A673 (cell line): ENCODE data around the gene TUBA4A. TPM values are rescaled to one million over a fixed set of nuclear protein-coding genes. Genes with fewer than 3 reads are reported as not detected.

ENCODE experiments used
- BruUV-seq: library from RNA; stranded (reverse); fragments of 400-500 nt; replicated peaks from 2 replicates; lab custom pipeline; 2021; lab: Mats Ljungman, UMichigan
- CTCF ChIA-PET: fragments of 300-600 bp; sonication (Branson Sonifier 250); formaldehyde crosslinking; loops from one replicate; lab custom pipeline; 2022; ENCODE audit warnings: antibody characterized with exemption; lab: Charles Lee
- POLR2A ChIA-PET: fragments of 300-600 bp; sonication (Branson Sonifier 250); formaldehyde crosslinking; loops from one replicate; lab custom pipeline; 2022; ENCODE audit warnings: antibody characterized with exemption; ENCODE audit not compliant: low non-redundant PET; lab: Charles Lee
- DNase-seq: peaks from one replicate; pipeline ENCODE4 v3.0.0-alpha.2; 2015; ENCODE audit warnings: low spot score
- H3K27ac ChIP-seq: fragments of 200-600 bp; sonication (generic); 2 replicates; pipeline ENCODE4 v1.5.1; 2016; ENCODE audit warnings: mixed run types, low read depth, mild to moderate bottlenecking, mixed read lengths, antibody characterized with exemption, low read length; ENCODE audit not compliant: poor library complexity, severe bottlenecking
- H3K27me3 ChIP-seq: fragments of 200-600 bp; sonication (generic); replicated peaks from 2 replicates; pipeline ENCODE4 v1.6.1; 2017; ENCODE audit warnings: mixed run types, low read depth, mild to moderate bottlenecking, mixed read lengths, antibody characterized with exemption, low read length; ENCODE audit not compliant: insufficient read depth, poor library complexity
- H3K36me3 ChIP-seq: fragments of 200-600 bp; sonication (generic); 2 replicates; pipeline ENCODE4 v1.6.1; 2016; ENCODE audit warnings: mixed run types, mild to moderate bottlenecking, mixed read lengths, antibody characterized with exemption, low read length; ENCODE audit not compliant: insufficient read depth, poor library complexity, severe bottlenecking
- H3K4me1 ChIP-seq: fragments of 200-600 bp; sonication (generic); 2 replicates; pipeline ENCODE4 v1.6.1; 2017; ENCODE audit warnings: mixed run types, mild to moderate bottlenecking, mixed read lengths, antibody characterized with exemption, low read length; ENCODE audit not compliant: insufficient read depth, poor library complexity, severe bottlenecking
- H3K4me3 ChIP-seq: fragments of 200-600 bp; sonication (generic); 2 replicates; pipeline ENCODE4 v1.5.1; 2016; ENCODE audit warnings: low read depth, mixed run types, mild to moderate bottlenecking, mixed read lengths, low read length; ENCODE audit not compliant: poor library complexity, severe bottlenecking
- H3K9me3 ChIP-seq: fragments of 200-600 bp; sonication (generic); 2 replicates; pipeline ENCODE4 v1.6.1; 2016; ENCODE audit warnings: mixed run types, low read depth, mild to moderate bottlenecking, mixed read lengths, antibody characterized with exemption, low read length; ENCODE audit not compliant: poor library complexity, severe bottlenecking
- EZH2 ChIP-seq: fragments of 200-600 bp; sonication (generic); IDR thresholded peaks from 2 replicates; pipeline ENCODE4 v1.6.1; 2017; ENCODE audit warnings: borderline replicate concordance, low read depth, mild to moderate bottlenecking, mixed read lengths, antibody characterized with exemption, low read length; ENCODE audit not compliant: poor library complexity, severe bottlenecking
- intact Hi-C: fragments of 100-400 bp; cut with micrococcal nuclease; formaldehyde crosslinking; loops from one replicate; pipeline ENCODE4 v1.10.0; 2022; ENCODE audit not compliant: unreplicated experiment
- total RNA-seq: library from RNA; stranded (reverse); gene quantifications from 2 replicates; pipeline ENCODE4 v1.2.3, GENCODE V29; 2021
- TF ChIP-seq, protein P1 (sequence below): fragments of 300-800, 200-600 bp; sonication (generic); conservative IDR thresholded peaks from 2 replicates; pipeline ENCODE4 v1.5.1; 2017; ENCODE audit warnings: low read depth, mild to moderate bottlenecking, antibody characterized with exemption, low read length, moderate library complexity, mixed read lengths

The TUBA4A gene
- total RNA-seq, 1 experiment from 2014 or later: 68.0 TPM

DNA sequence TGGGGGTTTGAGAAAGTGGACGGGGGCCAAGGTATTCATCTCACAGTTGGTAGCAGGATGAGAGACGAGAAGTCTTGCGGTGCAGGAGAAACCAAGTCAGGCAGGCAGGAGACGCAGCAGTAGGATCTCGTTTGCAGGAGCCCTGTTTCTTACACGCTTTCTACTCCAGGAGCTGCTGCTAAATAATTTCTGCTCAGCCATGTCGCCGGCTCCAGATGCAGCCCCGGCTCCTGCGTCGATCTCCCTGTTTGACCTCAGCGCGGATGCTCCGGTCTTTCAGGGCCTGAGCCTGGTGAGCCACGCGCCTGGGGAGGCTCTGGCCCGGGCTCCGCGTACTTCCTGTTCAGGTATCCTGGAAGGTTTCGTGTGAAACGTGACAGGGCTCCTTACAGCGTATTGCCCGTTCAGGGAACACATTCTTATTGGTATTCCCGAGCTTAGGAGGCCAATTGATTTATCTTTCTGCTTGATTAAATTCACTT is 23.6 kb downstream of the TUBA4A start:
- DNase-seq: no peak
- TF ChIP-seq, protein P1, sequence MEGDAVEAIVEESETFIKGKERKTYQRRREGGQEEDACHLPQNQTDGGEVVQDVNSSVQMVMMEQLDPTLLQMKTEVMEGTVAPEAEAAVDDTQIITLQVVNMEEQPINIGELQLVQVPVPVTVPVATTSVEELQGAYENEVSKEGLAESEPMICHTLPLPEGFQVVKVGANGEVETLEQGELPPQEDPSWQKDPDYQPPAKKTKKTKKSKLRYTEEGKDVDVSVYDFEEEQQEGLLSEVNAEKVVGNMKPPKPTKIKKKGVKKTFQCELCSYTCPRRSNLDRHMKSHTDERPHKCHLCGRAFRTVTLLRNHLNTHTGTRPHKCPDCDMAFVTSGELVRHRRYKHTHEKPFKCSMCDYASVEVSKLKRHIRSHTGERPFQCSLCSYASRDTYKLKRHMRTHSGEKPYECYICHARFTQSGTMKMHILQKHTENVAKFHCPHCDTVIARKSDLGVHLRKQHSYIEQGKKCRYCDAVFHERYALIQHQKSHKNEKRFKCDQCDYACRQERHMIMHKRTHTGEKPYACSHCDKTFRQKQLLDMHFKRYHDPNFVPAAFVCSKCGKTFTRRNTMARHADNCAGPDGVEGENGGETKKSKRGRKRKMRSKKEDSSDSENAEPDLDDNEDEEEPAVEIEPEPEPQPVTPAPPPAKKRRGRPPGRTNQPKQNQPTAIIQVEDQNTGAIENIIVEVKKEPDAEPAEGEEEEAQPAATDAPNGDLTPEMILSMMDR: no peak
- CTCF ChIA-PET: no interaction called here
- H3K27me3 ChIP-seq: no peaks in the 10 kb centered on the region
- BruUV-seq: TSS peak; percentile 65
- H3K9me3 ChIP-seq: no peaks in the 10 kb centered on the region
- peak overlapping the region; percentile 89 for H3K27ac ChIP-seq
- intact Hi-C loops: no loop called here
- POLR2A ChIA-PET: no interaction called here
- H3K4me1 ChIP-seq: peaks cover 6% of the 10 kb centered on the region
- peaks cover 40% of the 10 kb centered on the region for H3K36me3 ChIP-seq
- peak overlapping the region; percentile 71 for H3K4me3 ChIP-seq

DNA sequence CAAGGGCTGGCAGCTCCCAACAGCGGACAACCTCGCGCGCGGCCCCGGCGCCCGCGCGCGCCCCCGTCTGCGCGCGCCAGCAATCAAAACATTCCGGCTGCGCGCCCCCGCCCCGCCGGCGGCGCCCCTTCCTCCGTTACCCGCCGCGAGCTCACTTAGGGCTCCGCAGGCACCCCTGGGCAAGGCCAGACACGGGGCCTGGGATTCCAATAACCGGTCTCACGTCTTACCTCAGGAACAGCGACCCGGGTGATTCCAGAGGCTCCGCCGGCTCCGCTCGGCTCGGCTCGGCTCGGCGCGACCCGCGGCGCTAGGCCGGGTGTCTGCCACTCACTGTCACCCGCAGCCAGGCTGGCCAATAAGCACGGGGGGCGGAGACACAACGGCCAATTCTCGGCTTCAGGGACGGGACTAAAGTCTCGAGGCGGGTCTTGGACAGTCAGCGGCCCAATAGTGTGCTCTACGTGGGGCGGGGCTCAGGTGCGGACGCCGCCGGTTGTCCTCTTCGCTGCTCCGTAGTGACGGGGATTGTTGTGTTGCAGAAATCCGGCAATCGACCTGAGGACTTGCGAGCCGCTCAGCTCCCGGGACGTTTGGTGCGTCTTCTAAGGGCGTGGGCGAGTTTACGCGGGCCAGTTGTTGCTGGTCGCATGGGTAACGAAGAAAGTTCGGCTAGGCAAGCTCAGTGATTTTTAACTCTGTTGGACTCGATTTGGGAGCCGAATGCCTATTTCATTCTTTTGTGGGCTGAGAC is 24.2 kb downstream of the TUBA4A start, which contains the start of the genes ANKZF1 and ATG9A:
Gene ANKZF1 (plus strand): TSS at position 502 of the 754 bp plus-strand sequence. CDS start 452 bp downstream, outside the sequence.
Gene ATG9A (minus strand): TSS at position 332 of the 754 bp plus-strand sequence. CDS start 1,612 bp downstream, outside the sequence.
- DNase-seq: peak; percentile 100
- CTCF ChIA-PET: no interaction called here

DNA sequence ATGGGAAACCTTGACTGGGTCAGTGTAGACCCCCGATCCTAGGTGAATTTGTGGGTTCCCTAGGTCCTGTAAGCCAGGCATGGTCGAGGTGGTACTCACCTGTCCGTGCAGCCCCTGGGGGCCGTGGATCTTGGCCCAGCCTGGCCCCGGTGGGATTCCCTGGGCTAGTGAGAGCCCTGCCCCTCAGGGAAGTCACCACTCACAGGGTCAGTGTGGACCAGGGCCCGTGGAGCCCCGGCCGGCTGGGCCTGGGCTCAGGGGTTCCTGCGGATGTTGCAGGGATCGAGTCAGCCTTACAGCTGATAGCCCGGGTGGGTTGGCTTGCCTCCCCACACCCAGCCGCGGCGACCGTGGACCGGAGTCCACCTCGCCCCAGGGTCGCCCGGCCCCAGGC is 24.8 kb downstream of the TUBA4A start:
- peak overlapping the region; percentile 89 for H3K27ac ChIP-seq
- ChIA-PET CTCF (no interaction called here), POLR2A (interaction anchor here (0.6 kb wide), 1 partner anchor 20 kb away, joined by 4 read pairs; no protein-coding TSS in a partner anchor)
- TF ChIP-seq EZH2: no peak
- TF ChIP-seq, protein P1: no peak
- intact Hi-C loops: no loop called here
- no peak for DNase-seq
- peaks cover 6% of the 10 kb centered on the region for H3K4me1 ChIP-seq
- H3K4me3 ChIP-seq: peak overlapping the region; percentile 71
- no TSS peak for BruUV-seq
- no peaks in the 10 kb centered on the region for H3K9me3 ChIP-seq
- no peaks in the 10 kb centered on the region for H3K27me3 ChIP-seq
- H3K36me3 ChIP-seq: peaks cover 40% of the 10 kb centered on the region

More for the DNA sequence above, 24.2 kb downstream of the TUBA4A start, which contains the start of the genes ANKZF1 and ATG9A:
- POLR2A ChIA-PET: interaction anchor here (0.6 kb wide), 1 partner anchor 21 kb away, joined by 4 read pairs; no protein-coding TSS in a partner anchor
- Histone ChIP-seq H3K4me1 (peaks cover 6% of the 10 kb centered on the region), H3K4me3 (peak within 1 kb of the TSS; percentile 71), H3K27ac (peak within 1 kb of the TSS; percentile 89), H3K9me3 (no peaks in the 10 kb centered on the region), H3K36me3 (peaks cover 40% of the 10 kb centered on the region), H3K27me3 (no peaks in the 10 kb centered on the region)
- intact Hi-C loops: no loop called here
- TF ChIP-seq, protein P1: no peak
- TF ChIP-seq EZH2: no peak
- BruUV-seq: no TSS peak
